Activated CD4-positive, alpha-beta T cell treated with anti-CD3 and anti-CD28 coated beads, Interleukin-2, amount 50 U/mL, for 4 hours (primary cell): Measurements from ENCODE around the gene IL9.
"Not testable (repeated sequence)": the region's sequence is repeated elsewhere in the genome, so short reads cannot be mapped to it uniquely, and the experiment has no call there.

Experiments used
- DNase-seq, 2 experiments: peaks; one replicate each; pipeline ENCODE4 v3.0.0-alpha.2; 2020

IL9 gene

DNA sequence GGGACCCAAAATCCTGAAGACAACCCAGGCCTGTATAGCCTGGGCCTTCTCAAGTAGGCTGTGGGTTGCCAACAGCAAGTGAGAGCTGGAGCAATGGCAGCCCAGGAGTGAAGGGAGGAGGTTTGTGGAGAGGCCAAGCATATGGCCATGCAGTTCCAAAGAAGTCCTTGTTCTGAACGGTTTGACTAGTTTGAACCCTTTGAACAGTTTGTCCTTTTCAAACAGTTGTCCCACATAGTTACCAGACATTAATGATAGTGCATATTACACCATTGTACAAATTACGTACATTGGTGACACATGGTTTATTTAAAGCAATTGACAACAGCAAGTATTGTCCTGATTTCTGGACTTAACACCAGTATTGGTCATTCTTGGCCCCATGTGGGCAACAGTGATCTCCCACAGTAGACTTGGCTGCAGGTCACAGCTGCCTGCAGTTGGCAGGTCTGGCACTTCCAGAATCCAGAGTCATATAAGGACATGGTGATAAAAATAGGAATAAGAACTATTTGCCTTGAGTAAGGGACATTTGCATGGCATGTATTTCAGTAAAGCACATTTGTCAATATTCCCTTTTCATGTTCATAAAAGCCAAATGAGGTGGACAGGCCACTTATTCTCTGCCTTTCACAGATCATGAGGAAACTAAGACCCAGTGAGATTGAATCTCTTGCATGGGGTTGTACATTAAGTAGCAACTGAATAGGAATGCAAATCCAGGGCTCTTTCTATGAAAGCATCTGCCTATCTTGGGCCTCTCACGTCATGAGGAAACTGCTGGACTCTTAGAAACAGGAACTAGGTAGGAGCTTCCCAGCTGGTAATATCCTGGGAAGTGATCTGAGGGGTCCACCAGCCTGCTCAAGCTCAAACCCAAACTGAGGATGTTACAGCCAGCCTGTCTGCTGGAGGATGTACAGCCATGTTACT, 30.9 kb downstream of the IL9 start:
- DNase-seq = no peak

- no peak for DNase-seq
These were observed 32.9 kb downstream of the IL9 start for GRCh38 chr5:135862744-135863143.

DNA sequence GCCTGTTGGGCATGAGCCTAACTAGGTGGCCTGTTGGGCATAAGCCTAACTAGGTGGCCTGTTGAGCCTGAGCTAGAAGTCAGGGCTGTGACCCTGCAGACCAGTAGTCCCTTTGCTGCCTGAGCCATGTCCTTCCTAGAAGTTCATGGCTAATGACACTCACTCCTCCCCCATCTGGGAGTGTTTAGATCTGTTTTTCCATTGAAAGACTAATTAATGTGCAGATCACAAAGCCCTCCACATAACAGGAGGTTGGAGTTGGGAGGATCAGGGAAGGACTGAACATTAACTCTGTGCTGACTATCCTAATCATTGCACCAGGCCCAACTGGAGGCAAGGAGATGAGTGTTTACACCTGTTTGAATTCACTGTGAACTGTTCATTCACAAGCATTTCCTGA, 33.6 kb downstream of the IL9 start:
- no peak for DNase-seq

DNA sequence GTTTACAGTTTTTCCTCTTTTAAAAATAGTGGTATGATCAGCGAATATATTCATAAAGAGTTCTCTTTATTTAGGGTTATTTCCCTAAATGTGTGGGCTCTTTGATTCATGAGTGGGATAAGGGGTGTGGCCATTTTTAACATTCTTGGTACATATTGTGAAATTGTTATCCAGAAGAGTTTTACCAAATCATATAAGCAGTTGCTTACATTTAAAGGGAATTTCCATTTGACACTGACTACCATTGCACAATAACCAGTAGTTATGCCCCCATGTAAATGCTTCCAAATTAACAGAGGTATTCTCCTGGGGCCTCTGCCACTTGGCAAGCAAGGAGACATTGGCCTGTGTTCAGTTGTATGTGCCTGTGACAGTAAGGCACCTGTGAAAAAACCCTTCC, 34.0 kb downstream of the IL9 start:
- DNase-seq = no peak

GRCh38 chr5:135859641-135860040, 36.0 kb downstream of the IL9 start:
- DNase-seq = no peak

GRCh38 chr5:135859186-135859585, 36.5 kb downstream of the IL9 start:
- DNase-seq = not testable (repeated sequence)

- no peak for DNase-seq
These were observed 37.9 kb downstream of the IL9 start for GRCh38 chr5:135857630-135858311.

DNA sequence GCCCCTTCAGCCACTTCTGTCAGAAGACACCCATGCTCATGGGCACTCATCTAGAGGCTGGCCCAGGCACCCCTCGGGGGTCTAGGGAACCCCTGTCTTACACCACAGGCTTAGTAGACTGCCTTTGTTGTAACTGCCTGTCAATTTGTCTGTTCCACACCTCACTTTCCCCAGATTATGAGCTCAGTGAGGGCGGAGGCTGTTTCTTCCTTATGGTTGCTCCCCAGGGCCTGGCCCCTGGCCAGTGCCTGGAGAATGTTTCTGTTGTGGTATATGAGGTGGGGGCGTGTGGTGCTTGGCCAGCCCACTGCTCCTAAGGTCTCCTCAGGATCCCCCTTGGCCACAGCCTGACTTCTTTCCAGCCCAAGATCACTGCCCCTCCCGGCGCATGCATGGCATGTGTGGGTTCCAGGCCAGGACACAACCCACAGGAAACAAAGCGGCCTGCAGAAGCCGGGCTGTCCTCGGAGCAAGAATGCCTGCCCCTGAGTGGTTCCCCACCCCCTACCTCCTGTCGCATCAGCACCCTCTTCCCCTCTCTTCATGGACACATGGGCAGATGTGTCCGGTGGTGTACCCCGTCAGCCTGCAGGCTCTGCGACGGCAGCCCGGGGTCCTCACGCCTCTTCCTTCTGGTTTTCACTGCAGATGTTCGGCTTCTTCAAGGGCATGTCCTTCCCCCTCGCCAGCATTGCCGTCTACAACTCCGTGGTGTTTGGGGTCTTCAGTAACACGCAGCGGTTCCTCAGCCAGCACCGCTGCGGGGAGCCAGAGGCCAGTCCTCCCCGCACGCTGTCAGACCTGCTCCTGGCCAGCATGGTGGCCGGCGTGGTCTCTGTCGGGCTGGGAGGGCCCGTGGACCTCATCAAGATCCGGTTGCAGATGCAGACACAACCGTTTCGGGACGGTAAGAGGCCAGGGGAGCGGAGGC, 43.5 kb downstream of the IL9 start:
- DNase-seq = no peak

- no peak for DNase-seq
These were observed 44.3 kb downstream of the IL9 start for GRCh38 chr5:135851186-135851914.

DNA sequence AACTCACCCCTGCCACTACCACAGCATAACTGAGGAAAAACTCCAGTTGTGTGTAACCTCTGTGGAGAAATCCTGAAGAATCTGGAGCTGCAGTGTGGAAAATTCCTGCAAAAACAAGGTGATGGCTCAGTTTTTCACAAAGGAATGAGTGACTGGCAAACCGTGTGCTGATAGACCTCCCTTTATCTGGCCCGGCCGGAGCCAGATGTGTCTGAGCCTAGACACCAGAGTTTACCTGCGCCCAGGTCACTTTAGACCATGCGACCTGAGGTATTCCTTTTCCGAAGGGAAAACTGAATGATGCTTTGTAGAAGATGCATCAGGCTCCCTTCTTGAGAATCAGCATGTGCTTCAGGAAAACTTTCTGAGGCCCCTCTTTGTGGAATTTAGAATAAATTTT, 45.0 kb downstream of the IL9 start:
- DNase-seq = no peak

DNA sequence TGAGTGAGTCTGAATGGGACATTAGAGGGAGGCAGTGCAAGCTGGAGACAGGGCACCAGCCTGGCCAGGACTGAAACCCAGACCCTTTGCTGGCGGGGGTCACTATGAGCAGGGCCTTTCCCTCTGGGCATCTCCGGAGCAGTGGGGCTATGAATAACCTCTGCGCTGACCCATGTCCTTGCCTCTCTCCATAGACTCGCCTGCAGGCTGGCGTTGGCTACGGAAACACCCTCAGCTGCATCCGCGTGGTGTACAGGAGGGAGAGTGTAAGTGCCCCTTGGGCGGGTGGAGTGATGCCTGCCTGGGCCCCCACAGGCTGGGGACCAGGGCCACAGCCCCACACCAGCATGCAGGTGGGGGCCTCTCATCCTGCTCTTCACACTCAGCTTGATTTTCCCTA, 45.4 kb downstream of the IL9 start:
- DNase-seq = no peak

- no peak for DNase-seq
These were observed 47.7 kb downstream of the IL9 start for GRCh38 chr5:135847976-135848375.

DNA sequence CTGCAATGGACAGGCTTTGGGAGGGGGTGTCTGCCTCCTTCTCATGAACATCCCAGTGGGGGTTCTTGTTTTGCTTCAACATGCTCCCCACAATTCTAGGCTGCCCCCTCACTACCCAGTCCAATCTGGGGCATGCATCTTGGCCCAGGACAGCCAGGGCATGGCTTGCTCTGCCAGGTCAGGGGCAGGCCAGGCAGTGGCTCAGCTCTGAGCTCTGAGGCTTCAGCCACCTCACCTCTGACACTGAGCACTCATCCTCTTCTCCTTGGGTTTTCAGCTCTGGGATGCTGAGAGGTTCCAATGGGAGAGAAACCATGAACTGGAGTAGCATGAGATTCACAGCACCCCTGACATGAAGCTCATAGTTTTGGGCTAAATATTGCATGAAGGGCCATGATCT, 49.3 kb downstream of the IL9 start:
- no peak for DNase-seq

GRCh38 chr5:135843571-135844337, 51.9 kb downstream of the IL9 start:
- DNase-seq = no peak

DNA sequence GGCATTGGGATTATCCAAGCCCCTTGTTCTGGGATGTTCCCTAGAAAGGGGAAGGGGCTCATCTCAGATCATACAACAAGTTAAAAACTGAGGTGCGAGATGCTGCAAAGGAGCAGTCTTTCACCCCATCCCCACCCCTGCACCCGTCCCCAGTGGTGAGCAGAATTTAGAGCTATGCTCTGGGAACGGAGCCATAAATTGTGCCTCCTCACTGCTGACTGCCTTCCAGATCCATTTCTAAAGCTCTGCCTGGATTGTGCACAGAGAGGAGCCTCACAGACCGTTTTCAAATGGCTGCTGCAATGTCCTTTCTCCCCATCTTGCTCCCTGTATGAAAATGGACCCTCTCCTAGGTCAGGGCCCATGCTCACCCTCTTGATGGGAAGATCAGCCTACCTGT, 52.9 kb downstream of the IL9 start:
- no peak for DNase-seq
